ENCODE measurements around the gene SPRN. TPM values are rescaled to one million over a fixed set of nuclear protein-coding genes. Genes with fewer than 3 reads are reported as not detected.

The SPRN gene
- total and polyA plus RNA-seq, 2 donors from 2014 or later = not detected

DNA sequence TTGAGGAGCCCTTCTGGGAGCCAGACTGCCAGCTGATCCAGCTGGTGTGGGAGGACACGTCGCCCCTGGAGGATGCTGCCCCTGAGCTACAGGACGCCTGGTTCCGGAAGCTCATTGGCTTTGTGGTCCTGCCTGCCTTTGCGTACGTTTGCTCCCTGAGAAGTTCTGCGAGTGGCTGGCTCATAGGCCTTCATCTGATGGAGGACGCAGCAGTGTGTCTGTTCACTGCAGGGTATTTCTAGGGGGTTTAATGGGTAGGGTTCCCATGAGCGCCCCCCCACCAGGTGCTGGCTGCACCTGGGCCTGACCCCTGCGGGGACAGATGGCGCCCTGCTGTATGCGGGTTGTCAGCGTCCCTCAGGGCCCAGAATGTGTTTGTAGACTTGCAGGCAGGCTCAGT, 40.4 kb downstream of the SPRN start:
- Histone ChIP-seq H3K27me3 (ENCODE audit: control insufficient read depth, insufficient read depth, low read length) (no peaks in the 10 kb centered on the region), H3K9me3 (ENCODE audit: control insufficient read depth in 2 of 3, insufficient read depth in 1 of 3, low read length in 3 of 3) (no peaks in the 10 kb centered on the region), H3K9ac (ENCODE audit: low read length in 3 of 3) (no peak overlapping the region), H3K27ac (ENCODE audit: low read depth in 2 of 2, low read length in 2 of 2) (no peak overlapping the region), H3K4me3 (ENCODE audit: low read length in 3 of 3) (no peak overlapping the region), H3K4me1 (ENCODE audit: control insufficient read depth in 2 of 3, insufficient read depth in 2 of 3, low read depth in 1 of 3, low read length in 3 of 3) (peaks cover 0 to 3% (median 0%) of the 10 kb centered on the region in 3 donors), H3K36me3 (ENCODE audit: control insufficient read depth in 2 of 3, insufficient read depth in 3 of 3, low read length in 3 of 3) (peaks cover 0 to 5% (median 0%) of the 10 kb centered on the region in 3 donors)
- intact Hi-C loops (cut with DNase I) = no loop called here
- TF ChIP-seq, protein P1, sequence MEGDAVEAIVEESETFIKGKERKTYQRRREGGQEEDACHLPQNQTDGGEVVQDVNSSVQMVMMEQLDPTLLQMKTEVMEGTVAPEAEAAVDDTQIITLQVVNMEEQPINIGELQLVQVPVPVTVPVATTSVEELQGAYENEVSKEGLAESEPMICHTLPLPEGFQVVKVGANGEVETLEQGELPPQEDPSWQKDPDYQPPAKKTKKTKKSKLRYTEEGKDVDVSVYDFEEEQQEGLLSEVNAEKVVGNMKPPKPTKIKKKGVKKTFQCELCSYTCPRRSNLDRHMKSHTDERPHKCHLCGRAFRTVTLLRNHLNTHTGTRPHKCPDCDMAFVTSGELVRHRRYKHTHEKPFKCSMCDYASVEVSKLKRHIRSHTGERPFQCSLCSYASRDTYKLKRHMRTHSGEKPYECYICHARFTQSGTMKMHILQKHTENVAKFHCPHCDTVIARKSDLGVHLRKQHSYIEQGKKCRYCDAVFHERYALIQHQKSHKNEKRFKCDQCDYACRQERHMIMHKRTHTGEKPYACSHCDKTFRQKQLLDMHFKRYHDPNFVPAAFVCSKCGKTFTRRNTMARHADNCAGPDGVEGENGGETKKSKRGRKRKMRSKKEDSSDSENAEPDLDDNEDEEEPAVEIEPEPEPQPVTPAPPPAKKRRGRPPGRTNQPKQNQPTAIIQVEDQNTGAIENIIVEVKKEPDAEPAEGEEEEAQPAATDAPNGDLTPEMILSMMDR (IDR thresholded peaks at IDR 0.05; ENCODE audit: borderline replicate concordance, extremely low read depth, insufficient read depth) = no peak
- DNase-seq (peak in 1 of 5 donors; percentile 56), FAIRE-seq (no peak)

DNA sequence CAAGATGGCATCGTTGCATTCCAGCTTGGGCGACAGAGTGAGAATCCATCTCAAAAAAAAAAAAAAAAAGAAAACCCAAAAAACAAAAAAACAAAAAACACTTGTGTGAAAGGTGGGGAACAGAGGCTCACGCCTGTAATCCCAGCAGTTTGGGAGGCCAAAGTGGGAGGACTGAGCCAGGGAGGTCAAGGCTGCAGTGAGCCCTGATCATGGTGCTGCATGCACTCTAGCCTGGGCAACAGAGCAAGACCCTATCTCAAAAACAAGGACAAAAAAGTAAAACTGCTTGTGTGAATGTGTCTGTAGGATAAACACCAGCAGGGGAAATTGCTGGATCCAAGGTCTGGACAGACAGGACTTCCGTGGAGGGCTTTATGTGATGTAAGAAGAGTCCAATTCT, 40.9 kb downstream of the SPRN start:
- DNase-seq (peak in 1 of 5 donors; percentile 4), FAIRE-seq (no peak)
- H3K9ac ChIP-seq (ENCODE audit: low read length in 3 of 3) = no peak overlapping the region
- no peak overlapping the region for H3K27ac ChIP-seq (ENCODE audit: low read depth in 2 of 2, low read length in 2 of 2)
- H3K27me3 ChIP-seq (ENCODE audit: control insufficient read depth, insufficient read depth, low read length) = no peaks in the 10 kb centered on the region
- no peak overlapping the region for H3K4me3 ChIP-seq (ENCODE audit: low read length in 3 of 3)
- TF ChIP-seq, protein P1 (IDR thresholded peaks at IDR 0.05; ENCODE audit: borderline replicate concordance, extremely low read depth, insufficient read depth) = no peak
- peaks cover 0 to 3% (median 0%) of the 10 kb centered on the region in 3 donors for H3K4me1 ChIP-seq (ENCODE audit: control insufficient read depth in 2 of 3, insufficient read depth in 2 of 3, low read depth in 1 of 3, low read length in 3 of 3)
- peaks cover 0 to 5% (median 0%) of the 10 kb centered on the region in 3 donors for H3K36me3 ChIP-seq (ENCODE audit: control insufficient read depth in 2 of 3, insufficient read depth in 3 of 3, low read length in 3 of 3)
- no peaks in the 10 kb centered on the region for H3K9me3 ChIP-seq (ENCODE audit: control insufficient read depth in 2 of 3, insufficient read depth in 1 of 3, low read length in 3 of 3)
- intact Hi-C loops (cut with DNase I) = no loop called here

DNA sequence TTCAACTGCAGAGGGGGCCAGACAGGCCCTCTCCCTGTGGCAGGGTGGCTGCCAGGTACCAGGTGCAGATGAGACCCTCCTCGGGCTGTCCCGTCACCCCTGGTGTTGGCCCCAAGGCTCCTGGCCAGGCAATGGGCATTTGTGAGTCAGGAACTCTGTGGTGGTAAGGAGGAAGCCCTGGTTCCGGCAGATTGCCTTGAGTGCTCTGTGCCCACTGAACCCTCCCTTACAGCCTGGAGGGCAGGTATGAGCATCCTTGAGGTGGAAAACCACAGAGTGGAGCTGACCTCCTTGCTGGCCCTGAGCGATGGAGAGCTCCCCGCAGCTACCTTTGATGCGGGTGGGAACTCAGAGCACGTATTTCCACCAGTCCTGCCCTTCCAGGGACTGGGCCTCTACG, 43.4 kb downstream of the SPRN start:
- peaks cover 0 to 5% (median 0%) of the 10 kb centered on the region in 3 donors for H3K36me3 ChIP-seq (ENCODE audit: control insufficient read depth in 2 of 3, insufficient read depth in 3 of 3, low read length in 3 of 3)
- H3K27ac ChIP-seq (ENCODE audit: low read depth in 2 of 2, low read length in 2 of 2) = no peak overlapping the region
- no peak overlapping the region for H3K4me3 ChIP-seq (ENCODE audit: low read length in 3 of 3)
- peaks cover 0 to 10% (median 0%) of the 10 kb centered on the region in 3 donors for H3K4me1 ChIP-seq (ENCODE audit: control insufficient read depth in 2 of 3, insufficient read depth in 2 of 3, low read depth in 1 of 3, low read length in 3 of 3)
- TF ChIP-seq, protein P1 (IDR thresholded peaks at IDR 0.05; ENCODE audit: borderline replicate concordance, extremely low read depth, insufficient read depth) = no peak
- FAIRE-seq (no peak), DNase-seq (no peak)
- H3K27me3 ChIP-seq (ENCODE audit: control insufficient read depth, insufficient read depth, low read length) = no peaks in the 10 kb centered on the region
- H3K9me3 ChIP-seq (ENCODE audit: control insufficient read depth in 2 of 3, insufficient read depth in 1 of 3, low read length in 3 of 3) = no peaks in the 10 kb centered on the region
- H3K9ac ChIP-seq (ENCODE audit: low read length in 3 of 3) = no peak overlapping the region
- intact Hi-C loops (cut with DNase I) = no loop called here
